ENCODE measurements around the gene KRTAP4-3.

GRCh38 chr17:41190328-41190727 lies 22.3 kb upstream of the KRTAP4-3 start:
- TF ChIP-seq TFAP4 (IDR thresholded peaks at IDR 0.05; ENCODE audit: borderline replicate concordance, low read depth) (no peak), ZMAT5 (CRISPR knock-in tag; IDR thresholded peaks at IDR 0.05; ENCODE audit: borderline replicate concordance, low read depth) (no peak), NR1H2 (CRISPR knock-in tag; IDR thresholded peaks at IDR 0.05; ENCODE audit: borderline replicate concordance, low read depth) (no peak), ZFP41 (CRISPR knock-in tag; IDR thresholded peaks at IDR 0.05; ENCODE audit: borderline replicate concordance) (no peak), FLYWCH1 (CRISPR knock-in tag; IDR thresholded peaks at IDR 0.05) (no peak), POLR2AphosphoS5 (IDR thresholded peaks at IDR 0.05; ENCODE audit: low read depth, low read length) (no peak), ZNF503 (CRISPR knock-in tag; IDR thresholded peaks at IDR 0.05) (no peak), CTCF (CRISPR knock-in tag; IDR thresholded peaks at IDR 0.05) (no peak), FOXP1 (IDR thresholded peaks at IDR 0.05) (no peak), FOXP1 (CRISPR knock-in tag; IDR thresholded peaks at IDR 0.05) (no peak)

Measured in HepG2 (cell line).